ENCODE data around the gene ARPC1A.
"Not testable (repeated sequence)": the region's sequence is repeated elsewhere in the genome, so short reads cannot be mapped to it uniquely, and the experiment has no call there.

ARPC1A gene

DNA sequence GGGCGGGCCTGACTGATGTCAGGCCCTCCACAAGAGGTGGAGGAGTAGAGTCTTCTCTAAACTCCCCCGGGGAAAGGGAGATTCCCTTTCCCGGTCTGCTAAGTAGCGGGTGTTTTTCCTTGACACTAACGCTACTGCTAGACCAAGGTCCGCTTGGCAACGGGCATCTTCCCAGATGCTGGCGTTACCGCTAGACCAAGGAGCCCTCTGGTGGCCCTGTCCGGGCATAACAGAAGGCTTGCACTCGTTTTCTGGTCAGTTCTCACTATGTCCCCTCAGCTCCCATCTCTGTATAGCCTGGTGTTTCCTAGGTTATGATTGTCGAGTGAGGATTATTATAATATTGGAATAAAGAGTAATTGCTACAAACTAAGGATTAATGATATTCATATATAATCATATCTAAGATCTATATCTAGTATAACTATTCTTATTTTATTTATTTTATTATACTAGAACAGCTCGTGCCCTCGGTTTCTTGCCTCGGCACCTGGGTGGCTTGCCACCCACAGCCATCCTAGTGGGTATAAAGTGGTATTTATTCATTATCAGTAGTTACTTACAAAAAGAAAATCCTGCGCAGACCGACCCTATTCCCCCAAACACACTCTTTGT is 89.9 kb downstream of the ARPC1A start:
- DNase-seq: not testable (repeated sequence)
